ENCODE results near the gene HS1BP3.

GRCh38 chr2:20671736-20672080 lies 20.8 kb upstream of the HS1BP3 start:
- TF ChIP-seq CTCF (IDR thresholded peaks at IDR 0.05; ENCODE audit: low read depth, low read length, poor library complexity, severe bottlenecking) (no peak), EZH2phosphoT487 (IDR thresholded peaks at IDR 0.05; ENCODE audit: borderline replicate concordance, low read length) (no peak)

All from DOHH2 (cell line).